Glutamatergic neuron (in vitro differentiated cells): ENCODE results near the gene ASB6. TPM values are rescaled to one million over a fixed set of nuclear protein-coding genes. Genes with fewer than 3 reads are reported as not detected.

Source experiments
- DNase-seq: peaks from one replicate; pipeline ENCODE4 v3.0.0; 2022
- H3K27ac Mint-ChIP-seq: one replicate; pipeline ENCODE4 v1.8.0; 2020; ENCODE audit warnings: mild to moderate bottlenecking, mixed read lengths, inconsistent platforms; ENCODE audit not compliant: unreplicated experiment
- H3K27me3 Mint-ChIP-seq: one replicate; pipeline ENCODE4 v1.8.0; 2020; ENCODE audit warnings: mild to moderate bottlenecking, moderate library complexity, mixed read lengths, inconsistent platforms; ENCODE audit not compliant: unreplicated experiment
- H3K36me3 Mint-ChIP-seq: one replicate; pipeline ENCODE4 v1.8.0; 2020; ENCODE audit warnings: mild to moderate bottlenecking, mixed read lengths, inconsistent platforms; ENCODE audit not compliant: unreplicated experiment
- H3K4me1 Mint-ChIP-seq: one replicate; pipeline ENCODE4 v1.8.0; 2020; ENCODE audit warnings: mild to moderate bottlenecking, low read depth, mixed read lengths, inconsistent platforms; ENCODE audit not compliant: unreplicated experiment
- H3K4me3 Mint-ChIP-seq: one replicate; pipeline ENCODE4 v1.8.0; 2020; ENCODE audit warnings: mild to moderate bottlenecking, mixed read lengths, inconsistent platforms; ENCODE audit not compliant: unreplicated experiment
- H3K9me3 Mint-ChIP-seq: one replicate; pipeline ENCODE4 v1.8.0; 2020; ENCODE audit warnings: mild to moderate bottlenecking, moderate library complexity, mixed read lengths, inconsistent platforms; ENCODE audit not compliant: unreplicated experiment
- CTCF ChIP-seq: fragments of 200-600 bp; sonication (generic); IDR thresholded peaks from one replicate; pipeline ENCODE4 v1.5.0; 2021; ENCODE audit not compliant: partially characterized antibody, unreplicated experiment
- total RNA-seq: library from RNA; stranded (reverse); fragmentation: NEBNext Ultra II Directional; extraction: Animal tissue kit (Norgen Biotek cat#: 25700); gene quantifications from one replicate; pipeline ENCODE4 v1.2.1, GENCODE V29; 2021; ENCODE audit not compliant: unreplicated experiment

Gene ASB6
- total RNA-seq, 1 donor from 2014 or later: 25.4 TPM

- no peak for DNase-seq
Measured at GRCh38 chr9:129656795-129657390, 14.9 kb upstream of the ASB6 start.

GRCh38 chr9:129655696-129656095 is 13.7 kb upstream of the ASB6 start:
- TF ChIP-seq CTCF: no peak
- no peak overlapping the region for H3K4me3 Mint-ChIP-seq
- H3K27ac Mint-ChIP-seq: no peak overlapping the region
- H3K4me1 Mint-ChIP-seq: no peaks in the 10 kb centered on the region
- DNase-seq: no peak
- peaks cover 1% of the 10 kb centered on the region for H3K27me3 Mint-ChIP-seq
- H3K9me3 Mint-ChIP-seq: no peaks in the 10 kb centered on the region
- H3K36me3 Mint-ChIP-seq: no peaks in the 10 kb centered on the region

More at GRCh38 chr9:129656795-129657390, 14.9 kb upstream of the ASB6 start:
- no peaks in the 10 kb centered on the region for H3K9me3 Mint-ChIP-seq
- peaks cover 1% of the 10 kb centered on the region for H3K27me3 Mint-ChIP-seq
- H3K36me3 Mint-ChIP-seq: no peaks in the 10 kb centered on the region
- no peak for TF ChIP-seq CTCF
- no peak overlapping the region for H3K27ac Mint-ChIP-seq
- H3K4me1 Mint-ChIP-seq: no peaks in the 10 kb centered on the region
- no peak overlapping the region for H3K4me3 Mint-ChIP-seq

DNA sequence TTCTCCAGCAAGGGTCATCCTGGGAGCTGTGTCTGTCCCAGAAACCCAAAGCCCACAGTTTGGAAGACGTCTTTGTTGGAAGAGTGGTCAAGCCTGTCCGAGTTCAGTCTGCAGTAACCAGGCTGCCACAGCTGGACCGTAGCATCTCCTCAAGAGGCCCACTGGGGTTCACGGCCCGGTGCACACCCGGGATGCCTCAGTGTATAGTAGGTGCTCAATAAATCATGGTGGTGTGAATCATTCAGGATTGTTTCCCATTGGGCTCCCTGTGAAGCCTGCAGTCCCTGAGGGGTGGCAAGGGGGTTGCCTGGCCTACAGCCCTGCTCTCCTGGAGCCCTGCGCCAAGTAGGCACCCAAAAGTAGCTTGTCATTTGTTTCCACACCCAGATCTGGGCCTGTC is 13.2 kb upstream of the ASB6 start:
- H3K9me3 Mint-ChIP-seq: peaks cover 2% of the 10 kb centered on the region
- peaks cover under 1% of the 10 kb centered on the region for H3K4me1 Mint-ChIP-seq

GRCh38 chr9:129654554-129655040 is 12.6 kb upstream of the ASB6 start:
- peaks cover 2% of the 10 kb centered on the region for H3K4me1 Mint-ChIP-seq
- TF ChIP-seq CTCF: no peak
- no peak for DNase-seq
- H3K27me3 Mint-ChIP-seq: peaks cover 6% of the 10 kb centered on the region
- no peak overlapping the region for H3K4me3 Mint-ChIP-seq
- no peaks in the 10 kb centered on the region for H3K36me3 Mint-ChIP-seq
- H3K9me3 Mint-ChIP-seq: peaks cover 2% of the 10 kb centered on the region
- no peak overlapping the region for H3K27ac Mint-ChIP-seq

More for the DNA sequence above, 13.2 kb upstream of the ASB6 start:
- DNase-seq: no peak
- Mint-ChIP-seq H3K27me3 (peaks cover 4% of the 10 kb centered on the region), H3K4me3 (no peak overlapping the region), H3K36me3 (no peaks in the 10 kb centered on the region), H3K27ac (no peak overlapping the region)
- no peak for TF ChIP-seq CTCF

DNA sequence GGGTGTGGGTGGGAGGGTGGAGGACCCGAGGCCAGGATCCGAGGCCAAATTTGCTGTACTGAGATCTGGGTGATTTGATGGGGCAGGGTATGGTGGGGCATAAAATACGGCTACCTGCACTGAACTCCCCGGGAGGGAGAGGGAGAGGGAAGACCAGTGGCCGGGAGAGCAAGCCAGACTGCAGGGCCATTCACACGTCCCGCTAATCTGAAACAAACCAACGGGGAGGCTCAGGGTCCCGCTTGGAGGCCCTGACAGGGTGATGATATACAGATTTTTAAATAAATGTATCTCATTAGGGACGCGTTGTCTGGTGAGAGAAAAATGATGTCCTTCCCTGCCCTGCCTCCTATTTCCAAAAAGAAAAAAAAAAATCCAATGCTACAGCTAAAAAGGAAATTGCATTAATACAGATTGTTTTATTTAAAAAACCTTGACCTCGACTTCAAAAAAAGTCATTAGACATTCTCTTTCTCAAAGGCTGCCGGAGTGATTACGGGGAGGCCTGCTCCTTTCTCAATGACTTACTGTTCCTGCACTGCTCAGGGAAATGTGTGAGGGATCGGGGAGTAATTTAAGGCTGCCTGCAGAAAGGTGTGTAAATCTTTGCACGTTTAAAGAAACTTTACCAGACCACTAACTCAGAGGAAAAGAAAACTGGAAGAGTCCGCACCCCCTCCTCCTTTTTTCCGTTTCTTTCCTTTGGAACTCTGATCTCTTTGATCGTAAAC is 12.0 kb upstream of the ASB6 start:
- peaks cover 6% of the 10 kb centered on the region for H3K27me3 Mint-ChIP-seq
- H3K27ac Mint-ChIP-seq: no peak overlapping the region
- TF ChIP-seq CTCF: no peak
- H3K4me1 Mint-ChIP-seq: peaks cover 2% of the 10 kb centered on the region
- no peaks in the 10 kb centered on the region for H3K36me3 Mint-ChIP-seq
- H3K9me3 Mint-ChIP-seq: peaks cover 2% of the 10 kb centered on the region
- no peak overlapping the region for H3K4me3 Mint-ChIP-seq
- no peak for DNase-seq
